HEK293 (cell line): ENCODE results near the gene ECE1.

Experiments used
- CTCF ChIA-PET: fragments of 350-600 bp; formaldehyde crosslinking; extraction: SDS; loops from one replicate; lab custom pipeline; 2021; ENCODE audit warnings: antibody characterized with exemption; lab: Yijun Ruan, JAX
- POLR2A ChIA-PET: fragments of 300-600 bp; formaldehyde crosslinking; extraction: SDS; loops from one replicate; lab custom pipeline; 2020; ENCODE audit warnings: antibody characterized with exemption, inconsistent platforms; lab: Yijun Ruan, JAX
- H3K27ac ChIP-seq: fragments of 200-500 bp; sonication (Bioruptor generic); 2 replicates; pipeline ENCODE4 v1.5.1; 2014; ENCODE audit warnings: low read depth, low read length, control low read depth, inconsistent platforms; ENCODE audit errors: extremely low read depth
- H3K36me3 ChIP-seq, 2 experiments: fragments of 200-500 bp in 1 of 2; sonication (Bioruptor generic) in 1 of 2; 1 replicate in 1 of 2; 2 replicates in 1 of 2; pipeline ENCODE4 v1.5.1; 2014 to 2017; ENCODE audit warnings: inconsistent platforms in 2 of 2, low read length in 2 of 2; ENCODE audit not compliant: control insufficient read depth in 2 of 2, insufficient read depth in 1 of 2
- H3K4me1 ChIP-seq: fragments of 200-500 bp; sonication (Bioruptor generic); 2 replicates; pipeline ENCODE4 v1.5.1; 2014; ENCODE audit warnings: mild to moderate bottlenecking, low read length, inconsistent platforms; ENCODE audit not compliant: control insufficient read depth, insufficient read depth
- H3K4me3 ChIP-seq: 2 replicates; pipeline ENCODE4 v1.5.1; 2011; ENCODE audit warnings: low read depth, mild to moderate bottlenecking, control low read depth, low read length, moderate library complexity
- H3K9me3 ChIP-seq: fragments of 200-500 bp; sonication (Bioruptor generic); 2 replicates; pipeline ENCODE4 v1.5.1; 2014; ENCODE audit warnings: low read depth, low read length, inconsistent platforms; ENCODE audit not compliant: control insufficient read depth, insufficient read depth
- BCL11A ChIP-seq: fragments of 450-650 bp; formaldehyde crosslinking; IDR thresholded peaks from 2 replicates; pipeline ENCODE4 v1.5.1; 2016; ENCODE audit warnings: low read depth, missing biosample characterization, missing genetic modification characterization
- GLI2 ChIP-seq: fragments of 450-650 bp; formaldehyde crosslinking; IDR thresholded peaks from 2 replicates; pipeline ENCODE4; 2017; ENCODE audit warnings: missing biosample characterization, missing genetic modification characterization, low read depth, borderline replicate concordance
- HOXD13 ChIP-seq: sonication (generic); formaldehyde crosslinking; IDR thresholded peaks from 2 replicates; pipeline ENCODE4 v1.8.0; 2022; ENCODE audit warnings: missing genetic modification reagents, borderline replicate concordance
- KLF7 ChIP-seq: fragments of 450-650 bp; formaldehyde crosslinking; IDR thresholded peaks from 2 replicates; pipeline ENCODE4 v1.5.1; 2016; ENCODE audit warnings: missing biosample characterization, missing genetic modification characterization, borderline replicate concordance
- SCRT1 ChIP-seq: fragments of 450-650 bp; formaldehyde crosslinking; IDR thresholded peaks from 2 replicates; pipeline ENCODE4 v1.5.1; 2016; ENCODE audit warnings: missing biosample characterization, missing genetic modification characterization, borderline replicate concordance
- ZIC2 ChIP-seq: fragments of 450-650 bp; formaldehyde crosslinking; IDR thresholded peaks from 2 replicates; pipeline ENCODE4 v1.5.1; 2016; ENCODE audit warnings: missing biosample characterization, missing genetic modification characterization
- ZNF157 ChIP-seq: fragments of 450-650 bp; formaldehyde crosslinking; IDR thresholded peaks from 2 replicates; pipeline ENCODE4 v1.5.1; 2016; ENCODE audit warnings: missing biosample characterization, missing genetic modification characterization
- ZNF350 ChIP-seq: fragments of 450-650 bp; formaldehyde crosslinking; IDR thresholded peaks from 2 replicates; pipeline ENCODE4 v1.5.0; 2017; ENCODE audit warnings: missing biosample characterization, mild to moderate bottlenecking, missing genetic modification characterization
- ZNF514 ChIP-seq: fragments of 450-650 bp; formaldehyde crosslinking; IDR thresholded peaks from 2 replicates; pipeline ENCODE4 v1.5.1; 2016; ENCODE audit warnings: missing biosample characterization, missing genetic modification characterization
- ZNF600 ChIP-seq: fragments of 450-650 bp; formaldehyde crosslinking; IDR thresholded peaks from 2 replicates; pipeline ENCODE4 v1.5.1; 2016; ENCODE audit warnings: missing biosample characterization, missing genetic modification characterization
- ZNF623 ChIP-seq: fragments of 450-650 bp; formaldehyde crosslinking; IDR thresholded peaks from 2 replicates; pipeline ENCODE4 v1.5.1; 2016; ENCODE audit warnings: missing biosample characterization, missing genetic modification characterization
- ZNF701 ChIP-seq: fragments of 450-650 bp; formaldehyde crosslinking; IDR thresholded peaks from 2 replicates; pipeline ENCODE4 v1.5.1; 2016; ENCODE audit warnings: missing biosample characterization, missing genetic modification characterization
- TF ChIP-seq, protein P1 (sequence below): fragments of 450-650 bp; IDR thresholded peaks from 2 replicates; pipeline ENCODE4 v1.5.1; 2018; ENCODE audit warnings: missing biosample characterization, missing genetic modification characterization
- TF ChIP-seq, protein P2 (sequence below): fragments of 450-650 bp; formaldehyde crosslinking; IDR thresholded peaks from 2 replicates; pipeline ENCODE4 v1.5.1; 2017; ENCODE audit warnings: missing biosample characterization, missing genetic modification characterization
- TF ChIP-seq, protein P3 (sequence below): fragments of 450-650 bp; formaldehyde crosslinking; IDR thresholded peaks from 2 replicates; pipeline ENCODE4 v1.5.1; 2016; ENCODE audit warnings: missing biosample characterization, missing genetic modification characterization
- TF ChIP-seq, protein P4 (sequence below): fragments of 450-650 bp; IDR thresholded peaks from 2 replicates; pipeline ENCODE4 v1.5.1; 2018; ENCODE audit warnings: missing biosample characterization, mild to moderate bottlenecking, missing genetic modification characterization
- TF ChIP-seq, protein P5 (sequence below): fragments of 450-650 bp; formaldehyde crosslinking; IDR thresholded peaks from 2 replicates; pipeline ENCODE4 v1.5.1; 2016; ENCODE audit warnings: missing biosample characterization, missing genetic modification characterization
- TF ChIP-seq, protein P6 (sequence below): fragments of 450-650 bp; formaldehyde crosslinking; IDR thresholded peaks from 2 replicates; pipeline ENCODE4 v1.5.1; 2017; ENCODE audit warnings: missing biosample characterization, missing genetic modification characterization
- TF ChIP-seq, protein P7 (sequence below): fragments of 450-650 bp; formaldehyde crosslinking; IDR thresholded peaks from 2 replicates; pipeline ENCODE4 v1.5.1; 2016; ENCODE audit warnings: missing biosample characterization, missing genetic modification characterization
- TF ChIP-seq, protein P8 (sequence below): fragments of 450-650 bp; formaldehyde crosslinking; IDR thresholded peaks from 2 replicates; pipeline ENCODE4 v1.5.1; 2016; ENCODE audit warnings: missing biosample characterization, missing genetic modification characterization

The ECE1 gene

DNA sequence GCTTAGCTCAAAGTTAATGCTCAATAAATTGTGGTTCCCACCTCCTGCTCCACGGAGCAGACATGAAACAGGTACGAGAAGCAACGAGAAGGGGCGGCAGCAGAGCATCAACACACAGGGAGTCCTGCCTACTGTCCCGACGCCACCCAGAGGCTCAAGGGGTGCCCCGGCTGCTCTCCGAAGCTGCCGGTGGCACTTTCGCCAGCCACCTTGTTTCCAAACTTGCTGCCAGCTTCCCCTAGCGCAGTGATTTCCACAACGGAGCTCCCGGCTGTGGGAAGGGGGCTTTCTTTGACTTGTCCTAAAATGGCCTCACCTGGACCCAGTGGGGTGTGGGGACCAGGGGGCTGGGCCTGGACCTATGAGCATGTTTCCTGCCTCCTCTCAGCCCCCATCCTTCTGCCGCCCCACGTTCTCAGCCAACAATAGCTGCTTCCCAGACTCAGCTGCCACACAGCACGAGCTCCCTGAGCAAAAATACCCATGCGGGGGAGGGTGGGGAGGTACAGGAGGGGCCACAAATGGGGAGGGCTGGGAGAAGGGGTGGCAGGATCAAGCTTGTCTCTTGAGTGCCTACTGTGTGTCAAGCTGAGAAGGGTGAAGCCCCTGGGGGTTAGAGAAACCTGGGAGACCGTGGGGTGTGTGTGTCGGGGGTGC lies 35.6 kb upstream of the ECE1 start:
- no peak overlapping the region for H3K4me3 ChIP-seq
- ChIA-PET POLR2A (interaction anchor here (1.3 to 2.5 kb wide), 2 partner anchors 13 to 20 kb away, joined by 5 to 16 read pairs; no protein-coding TSS in a partner anchor), CTCF (interaction anchor here (1.0 to 7.4 kb wide), 4 partner anchors 11 to 55 kb away, joined by 3 to 79 read pairs (median 7); no protein-coding TSS in a partner anchor)

DNA sequence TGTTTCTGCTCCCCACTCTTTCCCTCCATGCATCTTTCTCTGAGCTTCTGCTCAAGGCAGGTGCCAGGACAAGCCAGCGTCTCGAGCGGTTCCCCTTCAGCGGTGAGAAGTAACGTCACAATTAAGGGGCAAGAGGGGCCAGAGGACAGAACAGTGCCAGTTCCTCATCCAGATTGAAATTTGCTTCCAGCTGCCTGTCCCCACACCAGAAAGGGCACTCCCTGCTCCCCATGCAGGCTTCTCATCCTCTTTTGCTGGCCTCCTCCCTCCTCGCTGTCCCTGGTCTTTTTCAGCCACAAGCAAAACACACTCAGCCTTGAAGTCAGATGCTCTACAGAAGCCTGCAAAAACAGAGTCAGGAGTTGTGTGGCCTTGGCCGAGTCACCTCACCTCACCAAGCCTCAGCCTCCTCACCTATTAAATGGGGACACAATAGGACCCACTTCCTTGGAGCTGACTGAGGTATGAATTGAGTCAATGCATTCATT lies 35.0 kb upstream of the ECE1 start:
- H3K4me3 ChIP-seq, result no peak overlapping the region
- H3K27ac ChIP-seq, result peak overlapping the region; percentile 40; the same call in 1 of the 2 replicates
- ChIA-PET POLR2A (interaction anchor here (0.6 to 2.5 kb wide), 5 partner anchors 10 to 26 kb away, joined by 3 to 16 read pairs (median 5); no protein-coding TSS in a partner anchor), CTCF (interaction anchor here (0.6 to 7.4 kb wide), 8 partner anchors 12 to 178 kb away, joined by 3 to 79 read pairs (median 5); no protein-coding TSS in a partner anchor)
- no peaks in the 10 kb centered on the region for H3K36me3 ChIP-seq
- peaks cover 26% of the 10 kb centered on the region for H3K4me1 ChIP-seq
- H3K9me3 ChIP-seq, result no peaks in the 10 kb centered on the region
- TF ChIP-seq ZNF600 (tag by site-specific recombination), result no peak
- no peak for TF ChIP-seq ZNF514 (tag by site-specific recombination)
- no peak for TF ChIP-seq HOXD13 (CRISPR knock-in tag)
- TF ChIP-seq KLF7, result no peak
- TF ChIP-seq ZNF623 (tag by site-specific recombination), result no peak
- TF ChIP-seq, protein P1, sequence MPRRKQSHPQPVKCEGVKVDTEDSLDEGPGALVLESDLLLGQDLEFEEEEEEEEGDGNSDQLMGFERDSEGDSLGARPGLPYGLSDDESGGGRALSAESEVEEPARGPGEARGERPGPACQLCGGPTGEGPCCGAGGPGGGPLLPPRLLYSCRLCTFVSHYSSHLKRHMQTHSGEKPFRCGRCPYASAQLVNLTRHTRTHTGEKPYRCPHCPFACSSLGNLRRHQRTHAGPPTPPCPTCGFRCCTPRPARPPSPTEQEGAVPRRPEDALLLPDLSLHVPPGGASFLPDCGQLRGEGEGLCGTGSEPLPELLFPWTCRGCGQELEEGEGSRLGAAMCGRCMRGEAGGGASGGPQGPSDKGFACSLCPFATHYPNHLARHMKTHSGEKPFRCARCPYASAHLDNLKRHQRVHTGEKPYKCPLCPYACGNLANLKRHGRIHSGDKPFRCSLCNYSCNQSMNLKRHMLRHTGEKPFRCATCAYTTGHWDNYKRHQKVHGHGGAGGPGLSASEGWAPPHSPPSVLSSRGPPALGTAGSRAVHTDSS (tag by site-specific recombination), result no peak
- TF ChIP-seq, protein P2, sequence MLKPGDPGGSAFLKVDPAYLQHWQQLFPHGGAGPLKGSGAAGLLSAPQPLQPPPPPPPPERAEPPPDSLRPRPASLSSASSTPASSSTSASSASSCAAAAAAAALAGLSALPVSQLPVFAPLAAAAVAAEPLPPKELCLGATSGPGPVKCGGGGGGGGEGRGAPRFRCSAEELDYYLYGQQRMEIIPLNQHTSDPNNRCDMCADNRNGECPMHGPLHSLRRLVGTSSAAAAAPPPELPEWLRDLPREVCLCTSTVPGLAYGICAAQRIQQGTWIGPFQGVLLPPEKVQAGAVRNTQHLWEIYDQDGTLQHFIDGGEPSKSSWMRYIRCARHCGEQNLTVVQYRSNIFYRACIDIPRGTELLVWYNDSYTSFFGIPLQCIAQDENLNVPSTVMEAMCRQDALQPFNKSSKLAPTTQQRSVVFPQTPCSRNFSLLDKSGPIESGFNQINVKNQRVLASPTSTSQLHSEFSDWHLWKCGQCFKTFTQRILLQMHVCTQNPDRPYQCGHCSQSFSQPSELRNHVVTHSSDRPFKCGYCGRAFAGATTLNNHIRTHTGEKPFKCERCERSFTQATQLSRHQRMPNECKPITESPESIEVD, result no peak
- TF ChIP-seq, protein P3, sequence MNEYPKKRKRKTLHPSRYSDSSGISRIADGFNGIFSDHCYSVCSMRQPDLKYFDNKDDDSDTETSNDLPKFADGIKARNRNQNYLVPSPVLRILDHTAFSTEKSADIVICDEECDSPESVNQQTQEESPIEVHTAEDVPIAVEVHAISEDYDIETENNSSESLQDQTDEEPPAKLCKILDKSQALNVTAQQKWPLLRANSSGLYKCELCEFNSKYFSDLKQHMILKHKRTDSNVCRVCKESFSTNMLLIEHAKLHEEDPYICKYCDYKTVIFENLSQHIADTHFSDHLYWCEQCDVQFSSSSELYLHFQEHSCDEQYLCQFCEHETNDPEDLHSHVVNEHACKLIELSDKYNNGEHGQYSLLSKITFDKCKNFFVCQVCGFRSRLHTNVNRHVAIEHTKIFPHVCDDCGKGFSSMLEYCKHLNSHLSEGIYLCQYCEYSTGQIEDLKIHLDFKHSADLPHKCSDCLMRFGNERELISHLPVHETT (tag by site-specific recombination), result no peak
- TF ChIP-seq GLI2 (tag by site-specific recombination), result no peak
- TF ChIP-seq, protein P4, sequence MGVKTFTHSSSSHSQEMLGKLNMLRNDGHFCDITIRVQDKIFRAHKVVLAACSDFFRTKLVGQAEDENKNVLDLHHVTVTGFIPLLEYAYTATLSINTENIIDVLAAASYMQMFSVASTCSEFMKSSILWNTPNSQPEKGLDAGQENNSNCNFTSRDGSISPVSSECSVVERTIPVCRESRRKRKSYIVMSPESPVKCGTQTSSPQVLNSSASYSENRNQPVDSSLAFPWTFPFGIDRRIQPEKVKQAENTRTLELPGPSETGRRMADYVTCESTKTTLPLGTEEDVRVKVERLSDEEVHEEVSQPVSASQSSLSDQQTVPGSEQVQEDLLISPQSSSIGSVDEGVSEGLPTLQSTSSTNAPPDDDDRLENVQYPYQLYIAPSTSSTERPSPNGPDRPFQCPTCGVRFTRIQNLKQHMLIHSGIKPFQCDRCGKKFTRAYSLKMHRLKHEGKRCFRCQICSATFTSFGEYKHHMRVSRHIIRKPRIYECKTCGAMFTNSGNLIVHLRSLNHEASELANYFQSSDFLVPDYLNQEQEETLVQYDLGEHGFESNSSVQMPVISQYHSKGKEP (tag by site-specific recombination), result no peak
- TF ChIP-seq, protein P5, sequence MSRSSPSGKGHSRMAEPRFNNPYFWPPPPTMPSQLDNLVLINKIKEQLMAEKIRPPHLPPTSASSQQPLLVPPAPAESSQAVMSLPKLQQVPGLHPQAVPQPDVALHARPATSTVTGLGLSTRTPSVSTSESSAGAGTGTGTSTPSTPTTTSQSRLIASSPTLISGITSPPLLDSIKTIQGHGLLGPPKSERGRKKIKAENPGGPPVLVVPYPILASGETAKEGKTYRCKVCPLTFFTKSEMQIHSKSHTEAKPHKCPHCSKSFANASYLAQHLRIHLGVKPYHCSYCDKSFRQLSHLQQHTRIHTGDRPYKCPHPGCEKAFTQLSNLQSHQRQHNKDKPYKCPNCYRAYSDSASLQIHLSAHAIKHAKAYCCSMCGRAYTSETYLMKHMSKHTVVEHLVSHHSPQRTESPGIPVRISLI (tag by site-specific recombination), result no peak
- TF ChIP-seq ZNF350, result no peak
- TF ChIP-seq ZNF157 (tag by site-specific recombination), result no peak
- TF ChIP-seq, protein P6, sequence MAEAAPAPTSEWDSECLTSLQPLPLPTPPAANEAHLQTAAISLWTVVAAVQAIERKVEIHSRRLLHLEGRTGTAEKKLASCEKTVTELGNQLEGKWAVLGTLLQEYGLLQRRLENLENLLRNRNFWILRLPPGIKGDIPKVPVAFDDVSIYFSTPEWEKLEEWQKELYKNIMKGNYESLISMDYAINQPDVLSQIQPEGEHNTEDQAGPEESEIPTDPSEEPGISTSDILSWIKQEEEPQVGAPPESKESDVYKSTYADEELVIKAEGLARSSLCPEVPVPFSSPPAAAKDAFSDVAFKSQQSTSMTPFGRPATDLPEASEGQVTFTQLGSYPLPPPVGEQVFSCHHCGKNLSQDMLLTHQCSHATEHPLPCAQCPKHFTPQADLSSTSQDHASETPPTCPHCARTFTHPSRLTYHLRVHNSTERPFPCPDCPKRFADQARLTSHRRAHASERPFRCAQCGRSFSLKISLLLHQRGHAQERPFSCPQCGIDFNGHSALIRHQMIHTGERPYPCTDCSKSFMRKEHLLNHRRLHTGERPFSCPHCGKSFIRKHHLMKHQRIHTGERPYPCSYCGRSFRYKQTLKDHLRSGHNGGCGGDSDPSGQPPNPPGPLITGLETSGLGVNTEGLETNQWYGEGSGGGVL (tag by site-specific recombination), result no peak
- no peak for TF ChIP-seq ZNF701 (tag by site-specific recombination)

More for the DNA sequence above, 35.6 kb upstream of the ECE1 start:
- H3K4me1 ChIP-seq, result peaks cover 26% of the 10 kb centered on the region
- H3K27ac ChIP-seq, result no peak overlapping the region
- TF ChIP-seq ZIC2 (tag by site-specific recombination), result 0 out of 2 replicates have a peak, but pooled peaks have one; percentile 6
- TF ChIP-seq SCRT1 (tag by site-specific recombination), result no peak
- TF ChIP-seq, protein P7, sequence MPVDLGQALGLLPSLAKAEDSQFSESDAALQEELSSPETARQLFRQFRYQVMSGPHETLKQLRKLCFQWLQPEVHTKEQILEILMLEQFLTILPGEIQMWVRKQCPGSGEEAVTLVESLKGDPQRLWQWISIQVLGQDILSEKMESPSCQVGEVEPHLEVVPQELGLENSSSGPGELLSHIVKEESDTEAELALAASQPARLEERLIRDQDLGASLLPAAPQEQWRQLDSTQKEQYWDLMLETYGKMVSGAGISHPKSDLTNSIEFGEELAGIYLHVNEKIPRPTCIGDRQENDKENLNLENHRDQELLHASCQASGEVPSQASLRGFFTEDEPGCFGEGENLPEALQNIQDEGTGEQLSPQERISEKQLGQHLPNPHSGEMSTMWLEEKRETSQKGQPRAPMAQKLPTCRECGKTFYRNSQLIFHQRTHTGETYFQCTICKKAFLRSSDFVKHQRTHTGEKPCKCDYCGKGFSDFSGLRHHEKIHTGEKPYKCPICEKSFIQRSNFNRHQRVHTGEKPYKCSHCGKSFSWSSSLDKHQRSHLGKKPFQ (tag by site-specific recombination), result no peak
- TF ChIP-seq, protein P8, sequence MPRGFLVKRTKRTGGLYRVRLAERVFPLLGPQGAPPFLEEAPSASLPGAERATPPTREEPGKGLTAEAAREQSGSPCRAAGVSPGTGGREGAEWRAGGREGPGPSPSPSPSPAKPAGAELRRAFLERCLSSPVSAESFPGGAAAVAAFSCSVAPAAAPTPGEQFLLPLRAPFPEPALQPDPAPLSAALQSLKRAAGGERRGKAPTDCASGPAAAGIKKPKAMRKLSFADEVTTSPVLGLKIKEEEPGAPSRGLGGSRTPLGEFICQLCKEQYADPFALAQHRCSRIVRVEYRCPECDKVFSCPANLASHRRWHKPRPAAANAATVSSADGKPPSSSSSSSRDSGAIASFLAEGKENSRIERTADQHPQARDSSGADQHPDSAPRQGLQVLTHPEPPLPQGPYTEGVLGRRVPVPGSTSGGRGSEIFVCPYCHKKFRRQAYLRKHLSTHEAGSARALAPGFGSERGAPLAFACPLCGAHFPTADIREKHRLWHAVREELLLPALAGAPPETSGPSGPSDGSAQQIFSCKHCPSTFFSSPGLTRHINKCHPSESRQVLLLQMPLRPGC (tag by site-specific recombination), result no peak
- TF ChIP-seq BCL11A (tag by site-specific recombination), result no peak
- H3K9me3 ChIP-seq, result no peaks in the 10 kb centered on the region
- no peaks in the 10 kb centered on the region for H3K36me3 ChIP-seq
